WTC11 (cell line): ENCODE measurements around the gene HARS2. TPM values are rescaled to one million over a fixed set of nuclear protein-coding genes. Genes with fewer than 3 reads are reported as not detected.

Experiments
- ATAC-seq: fragments of 200-7000 bp; cut with Tn5 transposase; 2 replicates; pipeline ENCODE4 v1.10.0; 2021; ENCODE audit warnings: mild to moderate bottlenecking, moderate library complexity
- CTCF ChIA-PET: fragments of 300-600 bp; sonication (Branson Sonifier 250); formaldehyde crosslinking; loops from one replicate; lab custom pipeline; 2021; ENCODE audit warnings: antibody characterized with exemption; lab: Charles Lee
- POLR2A ChIA-PET: fragments of 350-600 bp; sonication (Branson Sonifier 250); formaldehyde crosslinking; loops from one replicate; lab custom pipeline; 2021; ENCODE audit warnings: antibody characterized with exemption; lab: Charles Lee
- DNase-seq: peaks from one replicate; pipeline ENCODE4 v3.0.0; 2021; ENCODE audit warnings: low spot score
- H3K27ac Mint-ChIP-seq: 2 replicates; pipeline ENCODE4 v1.8.0; 2021; ENCODE audit warnings: mixed read lengths
- H3K27me3 Mint-ChIP-seq: 2 replicates; pipeline ENCODE4 v1.8.0; 2021; ENCODE audit warnings: low read depth, mild to moderate bottlenecking, moderate library complexity, mixed read lengths
- H3K36me3 Mint-ChIP-seq: 2 replicates; pipeline ENCODE4 v1.8.0; 2021; ENCODE audit warnings: mixed read lengths
- H3K4me1 Mint-ChIP-seq: 2 replicates; pipeline ENCODE4 v1.8.0; 2022; ENCODE audit warnings: mixed read lengths
- H3K4me3 Mint-ChIP-seq: 2 replicates; pipeline ENCODE4 v1.8.0; 2021; ENCODE audit warnings: mild to moderate bottlenecking, moderate library complexity, mixed read lengths
- H3K9me3 Mint-ChIP-seq: 2 replicates; pipeline ENCODE4 v1.8.0; 2021; ENCODE audit warnings: mixed read lengths
- CREB1 ChIP-seq: sonication (generic); formaldehyde crosslinking; IDR thresholded peaks from 2 replicates; pipeline ENCODE4 v1.8.0; 2023; ENCODE audit warnings: mild to moderate bottlenecking, missing genetic modification reagents
- EMX1 ChIP-seq: fragments of 250-450 bp; sonication (Bioruptor Pico); IDR thresholded peaks from 2 replicates; pipeline ENCODE4 v1.8.0; 2021; ENCODE audit warnings: mild to moderate bottlenecking
- FOXK1 ChIP-seq: sonication (generic); formaldehyde crosslinking; IDR thresholded peaks from 2 replicates; pipeline ENCODE4 v1.8.0; 2022; ENCODE audit warnings: mild to moderate bottlenecking, moderate library complexity, missing genetic modification reagents
- FOXP4 ChIP-seq: sonication (generic); formaldehyde crosslinking; IDR thresholded peaks from 2 replicates; pipeline ENCODE4 v1.8.0; 2022; ENCODE audit warnings: mild to moderate bottlenecking, missing genetic modification reagents
- SMAD3 ChIP-seq: sonication (generic); formaldehyde crosslinking; IDR thresholded peaks from 2 replicates; pipeline ENCODE4 v1.8.0; 2022; ENCODE audit warnings: missing genetic modification reagents, mild to moderate bottlenecking, borderline replicate concordance
- SP1 ChIP-seq: sonication (generic); formaldehyde crosslinking; conservative IDR thresholded peaks from 2 replicates; pipeline ENCODE4 v1.8.1; 2022; ENCODE audit warnings: missing genetic modification reagents
- TEAD1 ChIP-seq: sonication (generic); formaldehyde crosslinking; IDR thresholded peaks from 2 replicates; pipeline ENCODE4 v1.8.0; 2022; ENCODE audit warnings: mild to moderate bottlenecking, missing genetic modification reagents
- ZBTB43 ChIP-seq: sonication (generic); formaldehyde crosslinking; IDR thresholded peaks from 2 replicates; pipeline ENCODE4 v1.8.1; 2023; ENCODE audit warnings: mild to moderate bottlenecking, missing genetic modification reagents
- ZNF219 ChIP-seq: sonication (generic); formaldehyde crosslinking; IDR thresholded peaks from 2 replicates; pipeline ENCODE4 v1.8.0; 2023; ENCODE audit warnings: missing genetic modification reagents, mild to moderate bottlenecking, borderline replicate concordance
- ZNF232 ChIP-seq: sonication (generic); formaldehyde crosslinking; IDR thresholded peaks from 2 replicates; pipeline ENCODE4 v1.8.0; 2022; ENCODE audit warnings: mild to moderate bottlenecking, missing genetic modification reagents
- total RNA-seq: library from RNA; stranded (reverse); gene quantifications from 3 replicates; pipeline ENCODE4 v1.2.3, GENCODE V29; 2021
- TF ChIP-seq, protein P1 (sequence below): sonication (generic); formaldehyde crosslinking; IDR thresholded peaks from 2 replicates; pipeline ENCODE4 v1.8.1; 2022; ENCODE audit warnings: low read depth, missing genetic modification reagents, borderline replicate concordance
- TF ChIP-seq, protein P2 (sequence below): sonication (generic); formaldehyde crosslinking; IDR thresholded peaks from 2 replicates; pipeline ENCODE4 v1.8.0; 2022; ENCODE audit warnings: mild to moderate bottlenecking, missing genetic modification reagents
- TF ChIP-seq, protein P3 (sequence below): sonication (generic); formaldehyde crosslinking; IDR thresholded peaks from 2 replicates; pipeline ENCODE4 v1.8.1; 2023; ENCODE audit warnings: mild to moderate bottlenecking, missing genetic modification reagents, moderate library complexity
- TF ChIP-seq, protein P4 (sequence below): fragments of 250-450 bp; sonication (Bioruptor Pico); IDR thresholded peaks from 2 replicates; pipeline ENCODE4 v1.9.0; 2021; ENCODE audit warnings: mild to moderate bottlenecking

Gene HARS2
- total RNA-seq, 1 experiment from 2014 or later: 28.9 TPM

- TF ChIP-seq, protein P1, sequence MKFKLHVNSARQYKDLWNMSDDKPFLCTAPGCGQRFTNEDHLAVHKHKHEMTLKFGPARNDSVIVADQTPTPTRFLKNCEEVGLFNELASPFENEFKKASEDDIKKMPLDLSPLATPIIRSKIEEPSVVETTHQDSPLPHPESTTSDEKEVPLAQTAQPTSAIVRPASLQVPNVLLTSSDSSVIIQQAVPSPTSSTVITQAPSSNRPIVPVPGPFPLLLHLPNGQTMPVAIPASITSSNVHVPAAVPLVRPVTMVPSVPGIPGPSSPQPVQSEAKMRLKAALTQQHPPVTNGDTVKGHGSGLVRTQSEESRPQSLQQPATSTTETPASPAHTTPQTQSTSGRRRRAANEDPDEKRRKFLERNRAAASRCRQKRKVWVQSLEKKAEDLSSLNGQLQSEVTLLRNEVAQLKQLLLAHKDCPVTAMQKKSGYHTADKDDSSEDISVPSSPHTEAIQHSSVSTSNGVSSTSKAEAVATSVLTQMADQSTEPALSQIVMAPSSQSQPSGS: no peak
- TF ChIP-seq EMX1 (CRISPR knock-in tag) (no peak), TEAD1 (CRISPR knock-in tag) (0 out of 2 replicates have a peak, but pooled peaks have one; percentile 19), ZNF219 (CRISPR knock-in tag) (no peak), ZBTB43 (no peak), ZNF232 (0 out of 2 replicates have a peak, but pooled peaks have one; percentile 77), SP1 (CRISPR knock-in tag) (0 out of 2 replicates have a peak, but pooled peaks have one; percentile 40), FOXP4 (CRISPR knock-in tag) (peak; percentile 42; the same call in 1 of the 2 replicates), FOXK1 (CRISPR knock-in tag) (peak; percentile 72; the same call in 1 of the 2 replicates), SMAD3 (CRISPR knock-in tag) (0 out of 2 replicates have a peak, but pooled peaks have one; percentile 21), CREB1 (CRISPR knock-in tag) (no peak)
- TF ChIP-seq, protein P2, sequence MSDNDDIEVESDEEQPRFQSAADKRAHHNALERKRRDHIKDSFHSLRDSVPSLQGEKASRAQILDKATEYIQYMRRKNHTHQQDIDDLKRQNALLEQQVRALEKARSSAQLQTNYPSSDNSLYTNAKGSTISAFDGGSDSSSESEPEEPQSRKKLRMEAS (CRISPR knock-in tag): peak; percentile 81; the same call in 1 of the 2 replicates
- TF ChIP-seq, protein P3, sequence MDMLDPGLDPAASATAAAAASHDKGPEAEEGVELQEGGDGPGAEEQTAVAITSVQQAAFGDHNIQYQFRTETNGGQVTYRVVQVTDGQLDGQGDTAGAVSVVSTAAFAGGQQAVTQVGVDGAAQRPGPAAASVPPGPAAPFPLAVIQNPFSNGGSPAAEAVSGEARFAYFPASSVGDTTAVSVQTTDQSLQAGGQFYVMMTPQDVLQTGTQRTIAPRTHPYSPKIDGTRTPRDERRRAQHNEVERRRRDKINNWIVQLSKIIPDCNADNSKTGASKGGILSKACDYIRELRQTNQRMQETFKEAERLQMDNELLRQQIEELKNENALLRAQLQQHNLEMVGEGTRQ (CRISPR knock-in tag): 0 out of 2 replicates have a peak, but pooled peaks have one; percentile 30
Measured at GRCh38 chr5:140690941-140691924, at the start of gene HARS2, which contains the start of gene HARS1 (continued).

- Mint-ChIP-seq H3K27ac (no peak overlapping the region), H3K27me3 (0 out of 2 replicates have a peak, but pooled peaks cover 2% of the 10 kb centered on the region), H3K4me3 (no peak overlapping the region), H3K4me1 (peaks cover 20% of the 10 kb centered on the region), H3K9me3 (peaks cover 6% of the 10 kb centered on the region), H3K36me3 (peaks cover 35% of the 10 kb centered on the region)
- ChIA-PET CTCF (interaction anchor here (1.0 kb wide), 1 partner anchor 279 kb away, joined by 3 read pairs; no protein-coding TSS in a partner anchor), POLR2A (interaction anchor here (1.6 kb wide), 1 partner anchor 94 kb away, joined by 3 read pairs; the partner anchor contains the start of gene EIF4EBP3)
- TF ChIP-seq, protein P4, sequence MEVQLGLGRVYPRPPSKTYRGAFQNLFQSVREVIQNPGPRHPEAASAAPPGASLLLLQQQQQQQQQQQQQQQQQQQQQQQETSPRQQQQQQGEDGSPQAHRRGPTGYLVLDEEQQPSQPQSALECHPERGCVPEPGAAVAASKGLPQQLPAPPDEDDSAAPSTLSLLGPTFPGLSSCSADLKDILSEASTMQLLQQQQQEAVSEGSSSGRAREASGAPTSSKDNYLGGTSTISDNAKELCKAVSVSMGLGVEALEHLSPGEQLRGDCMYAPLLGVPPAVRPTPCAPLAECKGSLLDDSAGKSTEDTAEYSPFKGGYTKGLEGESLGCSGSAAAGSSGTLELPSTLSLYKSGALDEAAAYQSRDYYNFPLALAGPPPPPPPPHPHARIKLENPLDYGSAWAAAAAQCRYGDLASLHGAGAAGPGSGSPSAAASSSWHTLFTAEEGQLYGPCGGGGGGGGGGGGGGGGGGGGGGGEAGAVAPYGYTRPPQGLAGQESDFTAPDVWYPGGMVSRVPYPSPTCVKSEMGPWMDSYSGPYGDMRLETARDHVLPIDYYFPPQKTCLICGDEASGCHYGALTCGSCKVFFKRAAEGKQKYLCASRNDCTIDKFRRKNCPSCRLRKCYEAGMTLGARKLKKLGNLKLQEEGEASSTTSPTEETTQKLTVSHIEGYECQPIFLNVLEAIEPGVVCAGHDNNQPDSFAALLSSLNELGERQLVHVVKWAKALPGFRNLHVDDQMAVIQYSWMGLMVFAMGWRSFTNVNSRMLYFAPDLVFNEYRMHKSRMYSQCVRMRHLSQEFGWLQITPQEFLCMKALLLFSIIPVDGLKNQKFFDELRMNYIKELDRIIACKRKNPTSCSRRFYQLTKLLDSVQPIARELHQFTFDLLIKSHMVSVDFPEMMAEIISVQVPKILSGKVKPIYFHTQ (CRISPR knock-in tag): no peak
- DNase-seq (no peak), ATAC-seq (no peak)
Measured at GRCh38 chr5:140641716-140642115, 49.5 kb upstream of the HARS2 start.
